HFF-Myc (cell line): Measurements from ENCODE around the gene C3orf52.

Experiments used
- DNase-seq: peaks from one replicate; pipeline ENCODE4 v3.0.0-alpha.2; 2011; ENCODE audit warnings: low read depth; ENCODE audit errors: extremely low read depth
- H3K4me3 ChIP-seq: replicated peaks from 2 replicates; pipeline ENCODE4 v1.5.1; 2011; ENCODE audit warnings: low read depth, mild to moderate bottlenecking, control low read depth, low read length
- TF ChIP-seq, protein P1 (sequence below): IDR thresholded peaks from 2 replicates; pipeline ENCODE4 v1.5.1; 2012; ENCODE audit warnings: mild to moderate bottlenecking, low read depth, low read length, control low read depth; ENCODE audit errors: missing control alignments

C3orf52 gene

DNA sequence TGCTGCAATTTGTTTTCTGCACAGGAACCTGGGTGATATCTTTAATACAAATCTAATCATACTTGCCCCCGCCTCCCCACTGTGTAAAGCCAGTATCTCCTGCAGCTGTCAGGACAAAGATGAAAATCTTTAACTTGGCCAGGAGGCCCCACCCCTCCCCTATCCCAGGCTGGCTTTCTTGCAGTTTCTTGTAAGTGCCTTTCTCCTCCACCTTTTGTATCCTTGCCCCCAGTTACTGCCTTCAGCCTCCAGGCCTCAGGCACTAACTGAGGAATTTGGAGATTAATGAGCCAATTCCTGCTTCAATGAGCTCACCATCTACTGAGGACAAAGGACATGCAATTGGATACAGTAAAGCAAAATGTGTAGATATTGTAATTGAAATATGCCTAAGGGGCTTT, 40.3 kb downstream of the C3orf52 start:
- TF ChIP-seq, protein P1, sequence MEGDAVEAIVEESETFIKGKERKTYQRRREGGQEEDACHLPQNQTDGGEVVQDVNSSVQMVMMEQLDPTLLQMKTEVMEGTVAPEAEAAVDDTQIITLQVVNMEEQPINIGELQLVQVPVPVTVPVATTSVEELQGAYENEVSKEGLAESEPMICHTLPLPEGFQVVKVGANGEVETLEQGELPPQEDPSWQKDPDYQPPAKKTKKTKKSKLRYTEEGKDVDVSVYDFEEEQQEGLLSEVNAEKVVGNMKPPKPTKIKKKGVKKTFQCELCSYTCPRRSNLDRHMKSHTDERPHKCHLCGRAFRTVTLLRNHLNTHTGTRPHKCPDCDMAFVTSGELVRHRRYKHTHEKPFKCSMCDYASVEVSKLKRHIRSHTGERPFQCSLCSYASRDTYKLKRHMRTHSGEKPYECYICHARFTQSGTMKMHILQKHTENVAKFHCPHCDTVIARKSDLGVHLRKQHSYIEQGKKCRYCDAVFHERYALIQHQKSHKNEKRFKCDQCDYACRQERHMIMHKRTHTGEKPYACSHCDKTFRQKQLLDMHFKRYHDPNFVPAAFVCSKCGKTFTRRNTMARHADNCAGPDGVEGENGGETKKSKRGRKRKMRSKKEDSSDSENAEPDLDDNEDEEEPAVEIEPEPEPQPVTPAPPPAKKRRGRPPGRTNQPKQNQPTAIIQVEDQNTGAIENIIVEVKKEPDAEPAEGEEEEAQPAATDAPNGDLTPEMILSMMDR, result no peak
- no peak overlapping the region for H3K4me3 ChIP-seq
- no peak for DNase-seq

DNA sequence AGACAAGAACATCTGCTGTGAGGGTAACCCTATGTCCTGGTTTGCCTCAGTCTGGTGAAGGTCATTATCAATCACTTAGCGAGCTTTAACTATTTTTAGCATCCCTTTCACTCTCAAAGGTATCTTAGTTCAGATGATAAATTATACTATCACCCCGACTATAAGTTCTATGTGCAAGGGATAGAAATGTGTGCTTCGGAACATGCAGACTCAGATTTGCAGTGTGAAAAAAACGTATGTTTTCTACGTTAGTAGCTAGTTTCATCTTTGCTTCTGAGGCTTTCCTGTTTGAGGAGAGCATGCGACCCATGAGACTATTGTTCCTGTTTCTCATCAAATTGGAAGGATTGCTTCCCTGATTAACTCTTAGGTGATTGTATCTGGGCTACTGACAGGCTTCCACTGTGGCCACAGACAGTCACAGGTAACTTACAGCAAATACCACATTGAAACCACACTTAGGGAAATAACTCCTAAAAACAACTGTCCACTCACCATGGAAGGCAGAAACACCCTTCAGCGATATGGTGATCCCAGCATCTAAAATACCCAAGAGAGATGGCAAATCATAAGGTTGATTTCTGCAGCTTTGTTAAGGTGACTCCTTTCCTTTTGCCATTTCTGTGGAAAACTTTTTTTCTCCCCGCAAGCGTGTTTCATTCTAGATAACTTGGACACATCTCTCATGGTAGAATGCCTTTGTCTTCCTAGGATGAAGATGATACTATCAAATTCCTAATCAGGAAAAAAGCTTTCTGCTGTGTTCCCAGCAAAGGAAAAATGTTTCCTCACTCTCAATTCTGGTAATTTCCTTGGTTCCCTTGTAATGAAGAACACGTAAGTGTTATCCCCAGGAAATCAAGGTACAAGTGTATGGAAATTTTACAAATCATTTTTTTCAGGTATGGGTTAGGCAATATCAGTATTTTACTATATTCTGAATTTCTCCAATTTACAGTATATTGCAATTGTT, 41.6 kb downstream of the C3orf52 start:
- TF ChIP-seq, protein P1, result no peak
- H3K4me3 ChIP-seq, result no peak overlapping the region
- DNase-seq, result no peak

- no peak for DNase-seq
- no peak overlapping the region for H3K4me3 ChIP-seq
- TF ChIP-seq, protein P1, result no peak
Observed at GRCh38 chr3:112128843-112129727, 42.9 kb downstream of the C3orf52 start.

GRCh38 chr3:112129925-112130637, 43.9 kb downstream of the C3orf52 start:
- no peak overlapping the region for H3K4me3 ChIP-seq
- no peak for DNase-seq
- TF ChIP-seq, protein P1, result no peak

- H3K4me3 ChIP-seq, result no peak overlapping the region
Observed at GRCh38 chr3:112130638-112130993, 44.4 kb downstream of the C3orf52 start.

GRCh38 chr3:112131111-112131510, 44.9 kb downstream of the C3orf52 start:
- TF ChIP-seq, protein P1, result no peak
- no peak overlapping the region for H3K4me3 ChIP-seq
- DNase-seq, result no peak

More at GRCh38 chr3:112130638-112130993, 44.4 kb downstream of the C3orf52 start:
- TF ChIP-seq, protein P1, result no peak
- DNase-seq, result no peak
